Chondrocyte (in vitro differentiated cells): Measurements from ENCODE around the gene NKX1-1. TPM values are rescaled to one million over a fixed set of nuclear protein-coding genes. Genes with fewer than 3 reads are reported as not detected.

Experiments
- DNase-seq: peaks from one replicate; pipeline ENCODE4 v3.0.0; 2021; ENCODE audit warnings: mixed read lengths, low spot score
- H3K27ac Mint-ChIP-seq: one replicate; pipeline ENCODE4 v1.8.0; 2021; ENCODE audit warnings: mild to moderate bottlenecking, moderate library complexity, mixed read lengths; ENCODE audit not compliant: unreplicated experiment
- H3K27me3 Mint-ChIP-seq: 2 replicates; pipeline ENCODE4 v1.8.0; 2021; ENCODE audit warnings: low read depth, mixed read lengths
- H3K36me3 Mint-ChIP-seq: 2 replicates; pipeline ENCODE4 v1.8.0; 2021; ENCODE audit warnings: low read depth, mixed read lengths
- H3K4me1 Mint-ChIP-seq: 2 replicates; pipeline ENCODE4 v1.8.0; 2021; ENCODE audit warnings: low read depth, mild to moderate bottlenecking, mixed read lengths
- H3K4me3 Mint-ChIP-seq: one replicate; pipeline ENCODE4 v1.8.0; 2021; ENCODE audit warnings: mild to moderate bottlenecking, moderate library complexity, mixed read lengths; ENCODE audit not compliant: unreplicated experiment
- H3K9me3 Mint-ChIP-seq: 2 replicates; pipeline ENCODE4 v1.8.0; 2021; ENCODE audit warnings: low read depth, mixed read lengths
- total RNA-seq: library from RNA; stranded (reverse); gene quantifications from 3 replicates; pipeline ENCODE4 v1.2.1, GENCODE V29; 2021
- TF ChIP-seq, protein P1 (sequence below): fragments of 200-600 bp; sonication (generic); IDR thresholded peaks from 2 replicates; pipeline ENCODE4 v1.5.0; 2021; ENCODE audit warnings: antibody characterized with exemption, mild to moderate bottlenecking, moderate library complexity

Gene NKX1-1
- total RNA-seq, 1 donor from 2014 or later = not detected

DNA sequence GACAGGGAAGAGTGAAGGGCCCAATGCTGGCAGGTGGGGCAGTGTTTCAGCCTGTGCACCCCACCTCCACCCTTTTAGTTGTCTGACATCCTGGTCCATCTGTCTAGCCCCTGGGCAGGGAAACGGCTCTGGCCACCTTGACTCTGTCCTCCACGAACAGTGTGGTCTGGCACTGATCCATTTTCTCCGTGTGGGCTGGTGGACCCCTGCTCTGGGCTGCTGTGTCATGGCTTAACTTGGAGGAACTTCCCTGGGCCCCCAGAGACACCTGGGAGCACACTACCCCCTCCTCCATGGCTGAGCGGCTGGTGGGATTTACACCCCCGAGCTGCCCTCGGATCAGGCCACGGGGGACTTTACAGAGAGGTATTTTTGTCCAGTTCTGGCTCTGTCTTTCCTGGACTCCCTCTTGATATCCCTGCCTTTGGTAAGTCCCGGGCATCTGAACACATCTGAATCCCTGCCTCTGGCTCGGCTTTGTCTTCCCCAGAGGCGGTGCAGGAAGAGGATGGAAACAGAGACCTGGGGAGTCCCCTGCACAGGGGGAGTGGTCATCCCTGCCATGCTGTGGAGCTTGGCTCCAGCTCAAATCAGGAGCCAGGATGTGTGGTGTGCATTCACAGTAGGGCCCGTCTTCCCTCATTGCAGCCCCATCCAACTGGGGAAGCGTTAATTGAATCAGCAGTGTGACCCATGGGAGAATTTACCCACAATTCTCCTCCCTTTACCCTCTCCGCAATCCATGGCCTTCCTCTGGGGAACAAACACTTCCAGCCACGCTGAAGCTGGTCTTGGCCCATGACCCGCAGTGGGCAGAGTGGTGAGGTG is 6.3 kb upstream of the NKX1-1 start:
- Mint-ChIP-seq H3K27me3 (peaks cover 15% of the 10 kb centered on the region), H3K4me1 (no peaks in the 10 kb centered on the region), H3K36me3 (no peaks in the 10 kb centered on the region), H3K9me3 (no peaks in the 10 kb centered on the region), H3K27ac (no peak overlapping the region), H3K4me3 (no peak overlapping the region)
- TF ChIP-seq, protein P1, sequence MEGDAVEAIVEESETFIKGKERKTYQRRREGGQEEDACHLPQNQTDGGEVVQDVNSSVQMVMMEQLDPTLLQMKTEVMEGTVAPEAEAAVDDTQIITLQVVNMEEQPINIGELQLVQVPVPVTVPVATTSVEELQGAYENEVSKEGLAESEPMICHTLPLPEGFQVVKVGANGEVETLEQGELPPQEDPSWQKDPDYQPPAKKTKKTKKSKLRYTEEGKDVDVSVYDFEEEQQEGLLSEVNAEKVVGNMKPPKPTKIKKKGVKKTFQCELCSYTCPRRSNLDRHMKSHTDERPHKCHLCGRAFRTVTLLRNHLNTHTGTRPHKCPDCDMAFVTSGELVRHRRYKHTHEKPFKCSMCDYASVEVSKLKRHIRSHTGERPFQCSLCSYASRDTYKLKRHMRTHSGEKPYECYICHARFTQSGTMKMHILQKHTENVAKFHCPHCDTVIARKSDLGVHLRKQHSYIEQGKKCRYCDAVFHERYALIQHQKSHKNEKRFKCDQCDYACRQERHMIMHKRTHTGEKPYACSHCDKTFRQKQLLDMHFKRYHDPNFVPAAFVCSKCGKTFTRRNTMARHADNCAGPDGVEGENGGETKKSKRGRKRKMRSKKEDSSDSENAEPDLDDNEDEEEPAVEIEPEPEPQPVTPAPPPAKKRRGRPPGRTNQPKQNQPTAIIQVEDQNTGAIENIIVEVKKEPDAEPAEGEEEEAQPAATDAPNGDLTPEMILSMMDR = no peak
- DNase-seq = no peak

DNA sequence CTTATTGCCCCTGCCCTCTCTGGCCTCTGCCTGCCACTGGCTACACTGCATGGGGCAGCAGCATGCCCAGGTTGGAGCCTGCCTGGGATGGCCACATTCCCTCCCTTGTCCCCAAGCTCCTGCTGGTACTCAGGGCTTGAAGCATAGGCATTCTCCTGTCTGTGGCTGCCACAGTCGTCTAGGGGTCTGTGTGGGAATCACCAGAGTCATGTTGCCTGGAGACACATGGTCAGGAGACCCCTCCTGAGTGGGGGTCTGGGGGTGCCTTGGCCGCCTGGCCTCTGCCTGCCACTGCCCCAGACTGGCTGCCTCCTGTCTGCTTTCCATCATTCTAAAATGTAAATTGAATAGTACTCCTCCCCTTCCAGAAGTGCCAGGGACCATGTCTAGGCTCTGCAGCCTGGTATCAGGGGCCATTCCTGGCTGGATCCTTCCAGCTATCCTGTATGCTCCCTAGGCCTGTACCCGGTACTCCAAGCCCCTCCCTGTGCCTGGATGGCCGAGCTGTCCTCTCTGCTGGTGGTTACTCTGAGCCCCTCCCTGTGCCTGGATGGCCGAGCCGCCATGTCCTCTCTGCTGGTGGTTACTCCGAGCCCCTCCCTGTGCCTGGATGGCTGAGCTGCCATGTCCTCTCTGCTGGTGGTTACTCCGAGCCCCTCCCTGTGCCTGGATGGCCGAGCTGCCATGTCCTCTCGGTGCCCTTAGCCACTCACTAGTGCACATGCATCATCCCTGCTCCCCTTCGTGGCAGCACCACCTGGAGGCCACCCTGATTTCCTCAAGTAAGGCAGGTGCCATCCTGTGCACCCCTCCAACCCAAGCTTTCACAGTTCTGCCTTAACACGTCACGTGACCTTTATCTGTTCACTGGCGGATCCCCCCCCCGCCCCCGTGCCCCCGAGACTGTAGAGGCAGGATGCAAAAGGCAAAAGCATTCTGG is 5.5 kb upstream of the NKX1-1 start:
- no peaks in the 10 kb centered on the region for H3K9me3 Mint-ChIP-seq
- no peaks in the 10 kb centered on the region for H3K36me3 Mint-ChIP-seq
- peaks cover 17% of the 10 kb centered on the region for H3K27me3 Mint-ChIP-seq
- peak; percentile 70 for DNase-seq
- H3K27ac Mint-ChIP-seq = no peak overlapping the region
- H3K4me1 Mint-ChIP-seq = no peaks in the 10 kb centered on the region
- TF ChIP-seq, protein P1 = no peak
- no peak overlapping the region for H3K4me3 Mint-ChIP-seq

DNA sequence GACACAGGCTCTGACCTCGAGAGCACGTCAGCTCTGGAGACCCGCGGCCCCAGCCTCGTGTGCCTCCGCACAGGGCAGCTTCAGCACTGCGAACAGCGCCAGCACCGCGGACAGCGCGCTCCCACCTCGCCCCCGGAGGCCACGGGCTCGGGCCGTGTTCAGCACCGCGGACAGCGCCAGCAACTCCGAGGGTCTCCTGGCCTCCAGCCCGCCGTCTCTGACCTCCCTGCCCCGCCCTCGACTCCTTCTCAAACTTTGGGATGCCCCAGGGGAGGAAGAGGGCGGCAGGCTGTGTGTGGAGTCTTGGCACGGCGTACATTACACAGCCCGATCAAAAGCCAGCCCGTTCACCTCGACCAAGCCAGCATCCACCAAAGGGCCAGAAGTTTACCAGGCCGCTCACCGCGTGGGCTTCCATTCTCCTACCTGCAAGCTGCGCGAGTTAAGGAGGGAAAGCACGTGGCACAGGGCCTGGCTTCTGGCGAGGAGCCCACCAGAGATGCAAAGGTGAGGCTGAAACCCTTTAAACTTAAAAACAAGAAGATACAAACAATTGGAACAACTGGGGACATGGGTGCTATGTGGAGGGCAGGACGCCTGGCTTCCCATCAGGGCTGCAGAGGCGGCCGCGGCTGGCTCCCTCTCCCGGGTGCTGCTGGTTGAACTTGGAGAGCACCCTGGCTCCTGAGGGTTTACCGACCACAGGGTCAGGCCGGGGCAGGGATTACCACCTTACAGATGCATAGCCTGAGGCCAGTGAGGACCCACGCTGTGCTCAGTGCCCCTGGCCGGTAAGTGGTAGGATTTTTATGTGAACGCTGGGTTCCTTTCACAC is 4.5 kb upstream of the NKX1-1 start:
- TF ChIP-seq, protein P1 = no peak
- Mint-ChIP-seq H3K4me3 (no peak overlapping the region), H3K9me3 (no peaks in the 10 kb centered on the region), H3K27me3 (peaks cover 12% of the 10 kb centered on the region), H3K4me1 (no peaks in the 10 kb centered on the region), H3K36me3 (no peaks in the 10 kb centered on the region), H3K27ac (no peak overlapping the region)
- DNase-seq = peak; percentile 95

DNA sequence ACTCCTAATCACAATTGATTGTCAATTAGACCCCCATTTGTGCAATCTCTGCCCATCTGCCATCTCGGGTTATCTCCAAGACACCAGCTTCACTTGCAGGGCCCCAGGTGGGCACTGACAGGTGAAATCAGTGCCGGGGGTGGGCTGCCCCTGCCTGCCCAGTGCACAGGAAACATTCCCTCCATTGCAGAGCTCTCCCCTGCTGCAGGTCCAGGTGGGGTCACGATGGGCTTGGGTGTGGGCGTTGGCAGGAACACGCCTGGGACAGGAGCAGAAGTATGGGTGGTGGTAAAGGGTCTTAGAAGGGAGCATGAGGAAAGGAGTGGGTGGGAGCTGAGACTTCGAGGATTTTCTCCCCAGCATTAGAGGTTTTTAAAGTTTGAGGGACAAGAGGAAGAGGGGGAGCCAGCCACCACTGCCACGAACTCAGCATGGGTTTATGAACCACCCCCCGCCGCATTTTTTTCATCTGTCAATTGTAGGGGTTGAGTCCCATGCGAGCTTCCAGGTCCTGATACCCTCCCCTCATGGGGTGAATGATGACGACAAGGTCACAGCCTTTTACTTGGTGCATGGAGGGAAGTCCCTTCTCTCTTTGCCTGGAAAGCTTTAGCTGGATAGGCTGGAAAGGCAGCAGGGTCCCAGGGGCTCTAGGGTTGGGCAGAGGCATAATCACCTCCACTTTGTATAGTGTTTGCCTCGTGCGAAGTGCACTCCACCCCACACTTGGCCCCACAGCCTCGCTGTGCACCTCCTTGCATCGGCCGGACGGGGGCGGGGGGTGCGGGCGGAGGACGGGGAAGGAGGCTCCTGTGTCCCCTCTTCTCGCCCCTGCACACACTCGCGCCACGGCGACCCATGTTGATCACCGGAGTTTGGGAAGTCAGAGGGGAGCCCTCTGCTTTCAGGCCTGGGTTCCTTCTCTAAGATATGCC is 3.5 kb upstream of the NKX1-1 start:
- no peaks in the 10 kb centered on the region for H3K36me3 Mint-ChIP-seq
- H3K4me1 Mint-ChIP-seq = no peaks in the 10 kb centered on the region
- peaks cover 9% of the 10 kb centered on the region for H3K27me3 Mint-ChIP-seq
- TF ChIP-seq, protein P1 = no peak
- no peaks in the 10 kb centered on the region for H3K9me3 Mint-ChIP-seq
- peak; percentile 82 for DNase-seq
- H3K27ac Mint-ChIP-seq = peak overlapping the region; percentile 17
- no peak overlapping the region for H3K4me3 Mint-ChIP-seq
